Neural progenitor cell (in vitro differentiated cells): ENCODE data around the gene GAD1.

ENCODE experiments used
- CTCF ChIP-seq: fragments of 200-600 bp; sonication (generic); IDR thresholded peaks from 2 replicates; pipeline ENCODE4 v1.5.1; 2017; ENCODE audit warnings: antibody characterized with exemption, mild to moderate bottlenecking
- EZH2 ChIP-seq: fragments of 200-600 bp; sonication (generic); IDR thresholded peaks from 2 replicates; pipeline ENCODE4 v1.6.1; 2017; ENCODE audit warnings: antibody characterized with exemption, mild to moderate bottlenecking, moderate library complexity
- EZH2phosphoT487 ChIP-seq: fragments of 200-600 bp; sonication (generic); IDR thresholded peaks from 2 replicates; pipeline ENCODE4 v1.6.1; 2017; ENCODE audit warnings: antibody characterized with exemption

- no peak for TF ChIP-seq CTCF
- no peak for TF ChIP-seq EZH2
- no peak for TF ChIP-seq EZH2phosphoT487
These were observed 26.1 kb downstream of the GAD1 start for GRCh38 chr2:170842785-170843184.
